ENCODE data around the gene EXOC4.
"Not testable (repeated sequence)": the region's sequence is repeated elsewhere in the genome, so short reads cannot be mapped to it uniquely, and the experiment has no call there.

EXOC4 gene

DNA sequence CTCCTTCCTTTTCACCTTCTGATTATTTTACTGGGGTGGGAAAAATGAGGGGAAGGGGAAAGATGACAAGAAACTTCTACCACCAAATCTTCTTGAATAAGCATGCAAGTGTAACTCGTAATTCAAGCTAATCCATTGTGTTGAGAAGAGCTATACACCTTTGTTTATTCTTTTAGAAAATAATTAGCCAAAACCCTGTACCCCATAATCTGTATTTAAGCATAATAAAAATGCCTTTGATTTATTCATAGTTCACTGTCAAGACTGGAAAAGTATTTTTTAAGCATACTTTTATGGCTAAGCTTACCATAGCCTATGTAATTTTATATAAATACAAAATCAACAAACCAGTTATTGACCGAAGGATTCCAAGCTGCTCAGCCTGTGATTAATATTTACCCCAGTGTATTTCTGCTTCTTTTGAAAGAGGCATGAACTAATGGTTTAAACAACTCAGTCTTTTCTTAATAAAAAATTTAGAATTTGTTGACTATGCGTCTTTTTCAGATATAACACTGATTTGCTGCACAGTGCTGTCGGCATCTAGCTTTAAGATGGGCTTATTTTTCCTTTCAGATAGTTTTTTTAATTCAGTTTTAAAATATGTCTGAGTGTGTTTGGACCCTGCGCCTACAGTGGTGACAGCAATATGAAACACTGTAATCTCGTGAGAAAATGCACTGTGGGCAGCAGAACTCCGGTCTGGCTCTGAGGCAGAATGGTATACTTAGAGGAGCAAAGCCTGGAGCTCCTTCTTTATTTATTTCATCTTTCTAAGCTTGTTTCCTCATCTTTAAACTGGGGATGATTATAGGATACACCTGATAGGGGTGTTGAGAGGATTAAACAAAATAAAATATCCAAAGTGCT lies 635.4 kb downstream of the EXOC4 start:
- no peak overlapping the region for H3K4me3 ChIP-seq (ENCODE audit: low read depth, low read length)
- TF ChIP-seq, protein P1, sequence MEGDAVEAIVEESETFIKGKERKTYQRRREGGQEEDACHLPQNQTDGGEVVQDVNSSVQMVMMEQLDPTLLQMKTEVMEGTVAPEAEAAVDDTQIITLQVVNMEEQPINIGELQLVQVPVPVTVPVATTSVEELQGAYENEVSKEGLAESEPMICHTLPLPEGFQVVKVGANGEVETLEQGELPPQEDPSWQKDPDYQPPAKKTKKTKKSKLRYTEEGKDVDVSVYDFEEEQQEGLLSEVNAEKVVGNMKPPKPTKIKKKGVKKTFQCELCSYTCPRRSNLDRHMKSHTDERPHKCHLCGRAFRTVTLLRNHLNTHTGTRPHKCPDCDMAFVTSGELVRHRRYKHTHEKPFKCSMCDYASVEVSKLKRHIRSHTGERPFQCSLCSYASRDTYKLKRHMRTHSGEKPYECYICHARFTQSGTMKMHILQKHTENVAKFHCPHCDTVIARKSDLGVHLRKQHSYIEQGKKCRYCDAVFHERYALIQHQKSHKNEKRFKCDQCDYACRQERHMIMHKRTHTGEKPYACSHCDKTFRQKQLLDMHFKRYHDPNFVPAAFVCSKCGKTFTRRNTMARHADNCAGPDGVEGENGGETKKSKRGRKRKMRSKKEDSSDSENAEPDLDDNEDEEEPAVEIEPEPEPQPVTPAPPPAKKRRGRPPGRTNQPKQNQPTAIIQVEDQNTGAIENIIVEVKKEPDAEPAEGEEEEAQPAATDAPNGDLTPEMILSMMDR (IDR thresholded peaks at IDR 0.05; ENCODE audit: low read depth, low read length, missing control alignments), result no peak
- DNase-seq (ENCODE audit: low read depth), result no peak
- in situ Hi-C loops (cut with HindIII; ENCODE audit: low sequenced_read_pairs), result no loop called here

DNA sequence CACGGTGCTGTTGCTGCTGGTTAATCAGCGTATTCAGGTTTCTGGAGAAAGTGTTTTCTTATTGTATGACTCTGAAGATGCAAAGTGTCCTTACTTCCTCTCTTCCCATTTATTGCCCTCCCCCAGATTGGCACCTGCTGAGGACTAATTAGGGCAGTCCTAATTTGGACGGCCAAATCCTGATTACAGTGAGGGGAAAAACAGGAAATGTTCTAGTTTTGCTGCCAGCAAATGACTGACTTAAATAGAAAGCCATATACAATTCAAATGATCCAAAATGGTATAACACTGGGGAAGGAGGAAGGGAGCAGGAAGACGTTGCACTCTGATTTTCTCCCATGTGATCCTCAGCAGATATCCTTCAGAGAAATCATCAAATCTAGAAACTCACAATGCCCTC lies 651.9 kb downstream of the EXOC4 start:
- TF ChIP-seq, protein P1 (IDR thresholded peaks at IDR 0.05; ENCODE audit: low read depth, low read length, missing control alignments), result no peak
- in situ Hi-C loops (cut with HindIII; ENCODE audit: low sequenced_read_pairs), result no loop called here
- DNase-seq (ENCODE audit: low read depth), result no peak
- H3K4me3 ChIP-seq (ENCODE audit: low read depth, low read length), result no peak overlapping the region

DNA sequence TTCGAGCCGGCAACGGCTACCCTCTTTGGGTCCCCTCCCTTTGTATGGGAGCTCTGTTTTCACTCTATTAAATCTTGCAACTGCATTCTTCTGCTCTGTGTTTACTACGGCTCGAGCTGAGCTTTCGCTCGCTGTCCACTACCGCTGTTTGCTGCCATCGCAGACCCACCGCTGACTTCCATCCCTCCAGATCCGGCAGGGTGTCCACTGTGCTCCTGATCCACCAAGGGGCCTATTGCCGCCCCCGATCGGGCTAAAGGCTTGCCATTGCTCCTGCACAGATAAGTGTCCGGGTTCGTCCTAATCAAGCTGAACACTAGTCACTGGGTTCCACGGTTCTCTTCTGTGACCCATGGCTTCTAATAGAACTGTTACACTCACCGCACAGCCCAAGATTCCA lies 653.7 kb downstream of the EXOC4 start:
- H3K4me3 ChIP-seq (ENCODE audit: low read depth, low read length); DNase-seq (ENCODE audit: low read depth); in situ Hi-C loops (cut with HindIII; ENCODE audit: low sequenced_read_pairs): not testable (repeated sequence)

DNA sequence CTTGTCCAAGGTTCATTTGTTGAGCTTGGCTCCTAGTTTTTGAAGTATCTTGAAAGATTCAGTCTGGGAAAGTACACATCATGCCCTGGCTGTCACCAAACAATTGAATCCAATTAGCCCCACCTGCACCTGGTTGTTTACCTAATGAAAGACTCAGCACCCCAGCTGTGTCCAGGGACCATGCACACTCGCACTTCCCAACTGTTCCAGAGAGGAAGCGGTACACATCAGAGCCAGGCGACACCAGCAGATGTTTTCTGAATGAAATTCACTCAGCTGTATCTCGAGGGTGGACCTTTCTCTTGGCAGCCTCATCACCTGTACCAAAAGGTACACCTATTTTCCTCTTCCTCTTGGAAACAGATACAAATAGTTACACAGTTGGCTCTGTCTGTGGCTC lies 657.9 kb downstream of the EXOC4 start:
- in situ Hi-C loops (cut with HindIII; ENCODE audit: low sequenced_read_pairs), result no loop called here

DNA sequence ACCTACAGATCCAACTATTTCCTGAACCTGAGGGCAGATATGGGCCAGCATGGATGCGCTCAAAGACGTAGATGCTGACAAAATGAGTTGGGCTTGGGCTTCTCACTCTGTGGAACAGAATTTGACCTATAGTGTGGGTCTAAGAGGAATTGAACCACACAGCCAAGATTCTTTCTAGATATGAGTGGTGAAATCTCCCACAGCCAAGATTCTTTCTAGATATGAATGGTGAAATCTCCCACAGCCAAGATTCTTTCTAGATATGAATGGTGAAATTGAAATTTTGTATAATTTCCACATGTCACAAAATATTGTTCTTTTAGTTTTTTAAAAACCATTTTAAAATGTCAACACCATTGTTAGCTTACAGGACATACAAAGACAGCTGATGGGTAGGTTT lies 658.8 kb downstream of the EXOC4 start:
- no peak overlapping the region for H3K4me3 ChIP-seq (ENCODE audit: low read depth, low read length)
- DNase-seq (ENCODE audit: low read depth), result no peak
- in situ Hi-C loops (cut with HindIII; ENCODE audit: low sequenced_read_pairs), result no loop called here
- TF ChIP-seq, protein P1 (IDR thresholded peaks at IDR 0.05; ENCODE audit: low read depth, low read length, missing control alignments), result no peak

More for the DNA sequence above, 657.9 kb downstream of the EXOC4 start:
- no peak overlapping the region for H3K4me3 ChIP-seq (ENCODE audit: low read depth, low read length)
- TF ChIP-seq, protein P1 (IDR thresholded peaks at IDR 0.05; ENCODE audit: low read depth, low read length, missing control alignments), result no peak
- no peak for DNase-seq (ENCODE audit: low read depth)

DNA sequence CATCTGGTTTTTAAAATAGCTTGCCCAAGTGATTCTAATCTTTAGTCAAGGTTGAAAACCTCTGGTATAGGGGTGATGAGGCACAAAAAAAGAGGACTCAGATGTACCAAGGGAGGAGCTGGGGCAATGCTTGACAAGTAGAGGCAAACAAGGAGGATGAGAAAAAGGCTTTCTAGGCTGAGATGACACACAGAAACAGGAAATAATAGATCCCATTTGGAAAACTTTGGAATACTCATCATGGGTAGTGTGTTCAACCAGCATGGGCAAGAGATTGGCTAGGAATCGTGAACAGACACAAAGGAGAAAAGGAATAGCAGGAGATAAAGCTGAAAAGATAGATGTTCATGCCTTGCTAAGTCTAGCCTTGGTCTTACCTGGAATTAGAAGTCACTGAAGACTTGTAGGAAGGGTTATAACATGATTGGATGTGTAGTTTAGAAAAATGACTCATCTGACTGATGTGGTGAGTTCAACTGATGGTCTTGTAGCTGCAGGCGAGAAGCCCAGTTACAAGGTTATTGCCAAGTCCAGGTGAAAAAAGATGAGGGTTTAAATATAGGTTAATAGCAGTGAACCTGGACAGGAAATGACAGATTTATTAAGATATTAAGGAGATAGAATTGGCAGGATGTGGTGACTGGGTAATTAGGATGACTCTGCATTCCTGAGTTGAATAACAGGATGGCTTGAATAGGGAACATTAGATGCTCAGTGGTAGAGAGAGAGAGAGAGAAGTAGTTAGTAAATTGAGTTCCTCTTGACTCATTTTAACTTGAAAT lies 660.2 kb downstream of the EXOC4 start:
- in situ Hi-C loops (cut with HindIII; ENCODE audit: low sequenced_read_pairs), result no loop called here
- no peak overlapping the region for H3K4me3 ChIP-seq (ENCODE audit: low read depth, low read length)
- peak; percentile 29 for DNase-seq (ENCODE audit: low read depth)
- TF ChIP-seq, protein P1 (IDR thresholded peaks at IDR 0.05; ENCODE audit: low read depth, low read length, missing control alignments), result no peak

DNA sequence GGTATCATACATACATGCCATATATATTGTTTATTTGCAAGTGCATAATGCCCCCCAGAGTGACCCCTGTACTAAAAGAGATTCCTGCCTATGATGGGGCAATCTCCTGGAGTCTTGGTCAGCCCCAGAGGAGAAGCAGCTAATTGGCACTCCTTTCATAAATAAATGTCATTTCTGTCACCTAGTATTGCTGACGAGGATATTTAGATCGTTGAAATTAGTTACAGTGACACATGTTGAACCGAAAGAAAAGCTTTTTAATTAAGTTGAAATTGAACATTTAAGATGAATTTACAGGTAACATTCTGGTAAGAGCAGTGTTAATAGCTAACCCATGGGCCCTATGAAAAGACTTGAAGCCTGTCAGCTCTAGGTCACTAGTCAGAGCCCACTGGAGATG lies 663.7 kb downstream of the EXOC4 start:
- no peak for DNase-seq (ENCODE audit: low read depth)
- in situ Hi-C loops (cut with HindIII; ENCODE audit: low sequenced_read_pairs), result no loop called here
- no peak overlapping the region for H3K4me3 ChIP-seq (ENCODE audit: low read depth, low read length)
- TF ChIP-seq, protein P1 (IDR thresholded peaks at IDR 0.05; ENCODE audit: low read depth, low read length, missing control alignments), result no peak

All from astrocyte of the cerebellum (primary cell).